NK-92 (cell line): ENCODE data around the gene OR1M1.

Source experiments
- DNase-seq: peaks from one replicate; lab custom pipeline; 2025; ENCODE audit not compliant: unreplicated experiment; lab: John Stamatoyannopoulos, UW

The OR1M1 gene

GRCh38 chr19:9073806-9074205, 13.1 kb upstream of the OR1M1 start:
- DNase-seq: no peak

DNA sequence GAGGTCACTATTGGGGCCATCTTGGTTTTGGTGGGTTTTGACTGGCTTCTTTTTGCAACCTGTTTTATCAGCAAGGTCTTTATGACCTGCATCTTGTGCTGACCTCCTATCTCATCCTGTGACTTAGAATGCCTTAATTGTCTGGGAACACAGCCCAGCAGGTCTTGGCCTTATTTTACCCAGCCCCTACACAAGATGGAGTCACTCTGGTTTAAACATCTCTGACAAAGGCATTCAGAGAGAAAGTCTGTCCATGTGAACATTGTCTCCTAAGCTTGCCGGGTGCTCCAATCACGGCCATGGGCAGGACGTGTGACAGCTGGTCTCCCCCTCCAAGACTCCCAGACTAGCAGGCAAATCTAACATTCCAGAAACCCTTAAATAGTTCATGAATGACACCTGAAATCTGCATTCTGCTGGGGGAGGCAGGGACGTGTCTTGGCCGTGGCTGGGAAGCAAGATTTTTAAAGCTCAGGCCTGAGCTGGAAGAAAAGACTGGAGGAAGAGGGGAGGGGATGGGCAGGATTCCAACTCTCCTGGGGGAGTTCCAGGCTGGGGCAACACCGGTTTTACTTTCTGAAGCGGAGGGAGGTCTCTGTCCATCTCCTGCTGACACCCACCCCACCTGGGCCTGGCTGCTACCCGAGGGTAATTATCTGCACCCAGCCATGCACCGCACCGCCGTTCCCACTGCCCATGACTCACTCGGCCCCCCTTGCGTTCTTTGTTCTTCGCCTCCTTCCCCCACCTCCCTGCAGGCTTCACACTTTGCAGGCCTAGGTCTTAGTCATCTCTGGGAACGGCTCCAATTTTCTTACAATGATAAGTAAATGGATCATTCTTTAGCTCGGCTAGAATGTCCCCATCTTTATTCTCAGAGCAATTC, 11.6 kb upstream of the OR1M1 start:
- DNase-seq: no peak

GRCh38 chr19:9076901-9077300, 10.0 kb upstream of the OR1M1 start:
- no peak for DNase-seq

GRCh38 chr19:9078651-9079050, 8.2 kb upstream of the OR1M1 start:
- no peak for DNase-seq

DNA sequence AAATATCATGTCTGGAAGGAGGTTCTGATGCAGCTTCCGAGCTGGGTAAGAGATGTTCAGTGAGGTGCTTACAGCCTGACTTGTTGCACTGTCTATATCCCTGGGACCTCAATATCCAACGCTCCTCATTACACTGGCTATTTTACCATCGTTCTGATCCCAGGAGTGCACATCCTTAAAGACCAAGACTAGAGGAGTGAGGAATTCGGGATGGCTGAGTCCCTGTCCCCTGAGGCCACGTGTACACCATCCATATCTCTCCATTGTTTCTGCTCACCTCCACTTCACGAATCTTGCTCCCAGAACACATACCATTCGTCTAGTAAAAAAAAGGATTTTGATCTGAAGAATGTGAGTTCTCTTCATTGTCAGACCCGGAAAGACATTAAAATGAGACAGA, 20.5 kb downstream of the OR1M1 start, which contains the start of gene OR7G2:
Gene OR7G2 (minus strand): TSS at position 101 of the 400 bp plus-strand sequence. CDS start 4,232 bp downstream, outside the sequence.
- no peak for DNase-seq

DNA sequence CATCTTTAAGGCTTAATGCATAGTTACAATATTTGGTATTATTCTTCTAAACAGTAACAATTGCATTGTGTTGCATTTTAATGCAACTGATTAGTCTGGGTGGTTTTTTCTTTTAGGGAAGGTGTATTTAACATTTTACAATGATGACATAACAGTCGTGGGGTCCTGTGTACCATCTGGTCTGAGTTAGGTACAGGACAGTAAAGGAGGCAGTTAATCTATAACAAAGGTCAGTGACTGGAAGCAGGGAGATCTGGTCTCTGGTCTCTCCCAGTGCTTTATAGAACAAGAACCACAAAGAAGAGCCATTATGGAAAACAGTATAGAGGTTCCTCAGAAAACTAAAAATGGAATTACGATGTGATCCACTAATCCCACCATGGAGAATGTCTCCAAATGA, 23.1 kb downstream of the OR1M1 start:
- no peak for DNase-seq

DNA sequence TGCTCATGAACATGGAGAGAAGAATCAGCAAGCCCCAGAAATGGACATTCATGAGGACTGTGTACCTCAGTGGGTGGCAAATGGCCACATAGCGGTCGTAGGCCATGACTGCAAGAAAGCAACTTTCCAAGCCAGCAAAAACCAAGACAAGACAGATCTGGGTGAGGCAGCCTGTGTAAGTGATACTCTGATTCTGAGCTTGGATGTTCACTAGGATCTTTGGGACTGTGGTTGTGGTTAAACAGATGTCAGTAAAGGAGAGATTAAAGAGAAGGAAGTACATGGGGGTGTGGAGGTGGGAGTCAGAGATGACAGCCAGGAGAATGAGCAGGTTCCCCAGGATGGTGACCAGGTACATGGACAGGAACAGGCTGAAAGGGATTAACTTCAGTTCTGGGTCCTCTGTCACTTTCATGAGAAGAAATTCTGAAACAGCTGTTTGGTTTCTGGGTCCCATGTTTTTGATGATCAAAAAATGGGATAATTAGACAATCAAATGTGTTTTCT, 28.5 kb downstream of the OR1M1 start, which contains the start of gene OR7G1:
Gene OR7G1 (minus strand): TSS at position 457 of the 507 bp plus-strand sequence. CDS start 0 bp downstream, at position 457.
- DNase-seq: no peak

- DNase-seq: no peak
Observed at GRCh38 chr19:9116547-9116946, 29.7 kb downstream of the OR1M1 start.

GRCh38 chr19:9126900-9127405, 40.1 kb downstream of the OR1M1 start, which contains the start of gene OR7G3:
OR7G3 (minus strand) TSS chr19:9126950; CDS start chr19:9126950, 0 bp downstream.
- DNase-seq: no peak

DNA sequence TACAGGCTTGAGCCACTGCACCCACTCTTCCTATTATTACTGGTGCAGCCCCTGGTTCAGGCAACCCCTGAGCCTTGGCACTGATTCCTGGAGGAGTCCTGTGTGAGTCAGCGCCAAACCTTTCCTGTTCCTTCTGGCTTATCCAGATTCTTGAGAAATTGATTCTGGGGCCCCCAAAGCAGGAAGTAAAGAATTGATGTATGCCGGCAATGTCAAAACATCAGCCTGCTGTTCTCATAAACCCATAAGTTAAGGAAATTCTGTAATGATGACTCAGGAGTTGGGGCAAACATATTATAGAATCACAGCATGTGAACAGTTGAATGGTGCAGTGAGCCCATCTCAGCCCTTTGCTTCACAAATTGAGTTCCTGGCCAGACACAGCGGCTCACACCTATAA, 41.3 kb downstream of the OR1M1 start:
- DNase-seq: no peak

- no peak for DNase-seq
Observed at GRCh38 chr19:9130965-9131364, 44.1 kb downstream of the OR1M1 start.

DNA sequence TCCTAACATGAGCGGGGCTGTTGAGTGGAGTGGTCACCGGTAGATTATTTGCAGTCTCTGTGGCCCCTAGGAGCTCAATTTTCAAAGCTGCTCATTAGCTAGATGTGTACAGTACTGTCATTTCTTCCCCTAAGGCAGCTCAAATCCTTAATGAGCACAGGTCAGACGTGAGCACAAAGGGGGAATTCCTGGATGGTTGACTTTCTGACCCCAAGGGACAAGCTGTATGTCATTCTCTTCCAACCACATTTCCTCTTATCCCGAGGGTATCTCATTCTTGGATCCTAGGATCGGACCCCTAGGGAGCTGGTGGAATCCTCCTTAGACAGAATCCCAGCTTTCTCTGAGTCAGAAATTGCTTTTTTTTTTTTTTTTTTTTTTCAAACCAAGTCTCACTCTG, 45.6 kb downstream of the OR1M1 start:
- no peak for DNase-seq

GRCh38 chr19:9139609-9140158, 52.8 kb downstream of the OR1M1 start:
- DNase-seq: no peak

- peak; percentile 66 for DNase-seq
Observed at GRCh38 chr19:9140159-9140874, 53.5 kb downstream of the OR1M1 start, which contains the start of gene ZNF317. ZNF317 (plus strand) TSS chr19:9140397; CDS start chr19:9156017, 15,620 bp downstream.

DNA sequence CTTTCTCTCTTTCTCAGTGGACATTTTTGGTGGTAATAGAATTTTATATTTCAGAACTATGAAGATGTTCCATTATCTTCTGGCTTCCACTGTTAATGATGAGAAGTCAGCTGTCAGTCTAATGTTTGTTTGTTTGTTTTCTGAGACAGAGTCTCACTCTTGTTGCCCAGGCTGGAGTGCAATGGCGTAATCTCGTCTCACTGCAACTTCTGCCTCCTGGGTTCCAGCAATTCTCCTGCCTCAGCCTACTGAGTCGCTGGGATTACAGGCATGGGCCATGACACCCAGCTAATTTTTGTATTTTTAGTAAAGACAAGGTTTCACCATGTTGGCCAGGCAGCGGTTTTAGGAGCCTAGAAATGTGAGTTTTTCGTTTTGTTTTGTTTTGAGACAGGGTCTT, 58.1 kb downstream of the OR1M1 start:
- DNase-seq: no peak
